Right ventricle myocardium inferior (tissue), 1 donor: ENCODE data around the gene MAPK8IP2. TPM values are rescaled to one million over a fixed set of nuclear protein-coding genes. Genes with fewer than 3 reads are reported as not detected.

Experiments
- ATAC-seq: fragments of 200-7000 bp; cut with Tn5 transposase; one replicate; pipeline ENCODE4 v1.9.1; 2020; ENCODE audit warnings: mild to moderate bottlenecking, moderate library complexity
- DNase-seq: peaks from one replicate; pipeline ENCODE4 v3.0.0; 2021; ENCODE audit errors: missing footprints
- intact Hi-C: fragments of 100-400 bp; cut with DNase I; formaldehyde crosslinking; loops from one replicate; pipeline ENCODE4 v1.11.0; 2022
- total RNA-seq: library from RNA; stranded (reverse); fragmentation: NEBNext Ultra II Directional; extraction: Animal tissue kit (Norgen Biotek cat#: 25700); gene quantifications from one replicate; pipeline ENCODE4 v1.2.1, GENCODE V29; 2021
- donor health status: DM: no; HTN: yes; CAD: no; lungs with severe emphysema.

The MAPK8IP2 gene
- total RNA-seq, 1 donor from 2014 or later: 0.57 TPM

DNA sequence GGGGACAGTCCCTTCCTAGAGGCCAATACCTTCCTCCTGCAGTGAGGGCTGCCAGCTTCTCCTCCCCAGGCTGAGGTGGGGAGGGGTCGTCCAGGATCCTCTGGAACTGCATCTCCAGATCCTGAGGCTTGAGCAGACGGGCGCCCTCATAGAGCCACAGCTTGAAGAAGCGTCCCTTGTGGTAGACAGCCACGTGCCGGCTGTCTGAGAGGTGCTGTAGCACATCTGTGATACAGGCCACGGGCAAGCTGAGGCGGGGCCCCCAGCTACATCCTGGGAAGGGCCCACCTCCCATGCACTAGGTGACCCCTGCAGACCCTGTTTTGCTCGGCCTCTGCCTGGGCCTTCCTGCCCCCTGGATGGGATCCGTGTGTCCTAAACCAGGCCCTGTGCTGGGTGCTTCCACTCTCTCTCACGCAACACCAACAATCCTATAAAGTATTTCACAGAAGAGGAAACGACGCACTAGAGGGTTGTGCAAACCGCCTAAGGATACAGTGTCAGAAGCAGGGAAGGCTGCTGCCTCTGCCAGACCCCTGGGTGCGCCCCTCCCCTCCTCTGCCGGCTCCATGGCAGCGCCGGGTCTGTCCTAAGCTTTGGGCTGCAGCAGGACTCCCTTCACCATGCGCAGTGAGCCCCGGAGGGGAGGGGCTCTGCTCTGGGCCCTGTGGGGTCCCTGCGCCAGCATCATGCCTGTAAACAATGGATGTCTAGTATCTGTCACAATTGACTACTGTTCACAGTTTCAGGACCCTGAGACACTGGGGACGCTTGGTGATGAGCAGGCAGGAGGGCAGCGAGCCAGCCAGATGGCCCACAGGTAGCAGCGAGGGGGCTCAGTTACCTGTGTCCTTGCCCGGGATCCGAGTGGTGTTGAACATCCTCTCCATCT lies 26.9 kb upstream of the MAPK8IP2 start:
- intact Hi-C loops: no loop called here
- DNase-seq (no peak), ATAC-seq (no peak)

DNA sequence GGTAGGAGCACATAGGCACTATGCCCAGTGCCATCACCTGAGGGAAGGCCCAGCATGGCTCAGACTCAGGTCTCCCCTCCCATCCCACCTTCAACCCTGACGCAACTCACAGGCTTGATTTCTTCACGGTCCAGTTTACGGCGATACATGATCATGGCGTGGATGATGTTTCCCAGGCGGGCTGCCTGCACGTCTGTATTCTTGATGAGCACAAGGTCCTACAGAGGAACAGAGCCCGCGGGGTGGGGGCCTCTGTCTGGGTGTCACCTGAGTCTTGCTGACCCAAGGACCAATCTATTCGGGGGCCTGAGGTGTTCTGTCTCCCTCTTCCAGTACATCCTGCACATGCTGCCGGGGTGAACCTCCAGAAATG lies 26.2 kb upstream of the MAPK8IP2 start:
- ATAC-seq: no peak
- no peak for DNase-seq
- intact Hi-C loops: no loop called here

DNA sequence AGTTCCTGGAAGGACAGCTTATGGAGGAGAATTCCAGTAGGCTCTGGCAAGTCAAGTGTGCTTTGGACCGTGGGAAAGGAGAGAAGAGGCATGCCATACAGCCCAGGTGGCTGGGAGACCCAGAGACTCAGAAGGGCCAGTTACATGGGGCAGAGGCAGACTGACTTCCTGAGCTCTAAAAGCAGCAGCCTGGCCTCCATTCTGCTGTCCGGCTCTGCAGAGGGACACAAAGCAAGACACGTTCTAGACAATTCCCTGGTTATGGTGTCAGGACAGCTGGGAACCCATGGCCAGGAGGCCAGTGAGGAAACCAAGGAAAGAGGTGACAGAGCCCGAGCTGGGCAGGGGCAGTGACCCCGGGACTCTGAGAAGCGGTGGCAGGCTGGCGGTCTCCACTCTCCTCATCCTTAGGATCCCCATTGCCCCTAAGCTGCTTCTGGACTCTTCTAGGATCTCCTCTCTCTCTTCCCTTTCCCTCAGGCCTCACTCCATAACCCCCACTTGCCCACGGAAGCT lies 25.1 kb upstream of the MAPK8IP2 start:
- intact Hi-C loops: no loop called here
- ATAC-seq (no peak), DNase-seq (no peak)

DNA sequence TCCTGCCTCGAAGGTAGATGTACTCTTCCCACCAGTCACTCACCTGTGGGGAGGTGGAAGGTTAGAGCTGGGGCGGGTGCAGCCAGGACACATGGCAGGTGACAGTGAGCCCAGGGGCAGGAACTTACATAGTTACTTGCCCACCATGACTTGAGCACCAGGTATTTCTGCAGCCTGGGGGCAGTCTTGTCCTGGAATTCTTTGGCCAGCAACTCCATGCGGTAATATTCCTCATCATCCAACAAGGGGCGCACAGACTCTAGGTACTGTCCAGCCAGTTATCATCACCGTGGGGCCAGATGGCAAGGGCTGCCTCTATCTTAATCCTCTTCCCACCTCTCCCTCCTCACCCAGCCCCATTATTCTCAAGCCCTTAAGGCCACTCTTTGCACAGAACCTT lies 24.5 kb upstream of the MAPK8IP2 start:
- DNase-seq: no peak
- intact Hi-C loops: loop anchor here (2.0 kb wide), 1 partner anchor 45 kb away; no protein-coding TSS in a partner anchor
- no peak for ATAC-seq

DNA sequence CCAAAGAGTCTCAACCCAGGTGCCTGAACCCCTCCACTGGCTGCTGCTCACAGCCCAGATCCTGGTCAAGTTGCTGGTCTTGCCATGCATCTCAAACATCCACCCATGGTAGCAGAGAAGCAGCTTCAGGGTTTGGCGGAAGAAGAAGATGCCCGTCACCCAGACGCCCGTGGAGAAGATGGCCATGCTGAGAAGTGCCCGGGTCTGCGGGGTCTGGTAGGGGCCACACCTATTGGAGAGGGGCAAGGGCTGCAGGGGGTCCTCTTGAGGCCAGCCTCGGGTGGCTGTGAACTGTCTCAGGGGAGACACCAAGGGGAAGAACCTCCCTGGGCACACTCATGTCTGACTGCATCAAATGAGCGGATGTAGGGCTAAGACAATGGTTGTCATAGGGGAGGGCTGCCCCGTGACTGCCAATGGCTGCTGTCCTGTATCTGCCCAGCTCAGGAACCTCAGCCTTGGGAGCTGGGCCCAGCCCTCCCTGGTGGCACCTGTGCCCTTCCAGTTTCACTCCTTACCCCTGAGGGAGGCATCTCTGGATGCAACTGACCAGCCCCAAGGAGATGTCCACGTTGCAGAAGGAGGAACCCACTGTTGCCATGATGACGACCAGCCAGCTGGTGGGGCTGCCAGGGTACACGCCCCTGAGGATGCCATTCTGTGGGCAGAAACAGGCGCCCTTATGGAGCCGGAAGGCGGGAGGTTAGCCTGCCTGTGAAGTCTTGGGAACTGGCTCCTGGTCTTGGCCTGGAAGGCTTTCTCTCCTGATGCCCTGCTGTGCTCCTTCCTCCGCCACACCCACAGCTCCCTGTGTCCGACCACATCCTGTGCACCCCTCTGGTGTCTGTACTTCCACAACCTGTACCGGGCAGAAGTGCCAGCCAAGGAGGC lies 23.5 kb upstream of the MAPK8IP2 start:
- no peak for DNase-seq
- intact Hi-C loops: loop anchor here (2.0 kb wide), 1 partner anchor 44 kb away; no protein-coding TSS in a partner anchor
- ATAC-seq: no peak

DNA sequence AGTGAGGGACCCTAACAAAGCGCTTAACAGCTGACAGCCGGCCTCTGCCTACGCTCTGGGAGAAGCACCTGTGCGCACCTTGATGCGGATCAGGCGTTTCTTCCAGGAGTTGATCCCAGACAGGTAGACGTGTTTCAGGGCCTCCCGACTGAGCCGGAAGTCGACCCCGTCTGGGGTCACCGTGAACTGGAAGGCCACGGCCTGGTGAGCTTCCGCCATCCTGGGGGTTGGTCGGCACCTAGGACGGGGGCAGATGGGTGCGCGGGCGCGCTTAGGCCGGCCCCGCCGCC lies 23.0 kb upstream of the MAPK8IP2 start:
- DNase-seq: no peak
- intact Hi-C loops: loop anchor here (2.0 kb wide), 1 partner anchor 43 kb away; no protein-coding TSS in a partner anchor
- ATAC-seq: no peak

GRCh38 chr22:50577987-50578775 lies 22.4 kb upstream of the MAPK8IP2 start, which contains the start of gene CPT1B:
Gene CPT1B, minus strand, starts transcription at chr22:50578427. Its CDS starts 512 bp downstream, at chr22:50577915.
- peak; percentile 29 for ATAC-seq
- intact Hi-C loops: loop anchor here (1.0 to 2.0 kb wide), 2 partner anchors 15 to 43 kb away; no protein-coding TSS in a partner anchor
- no peak for DNase-seq

DNA sequence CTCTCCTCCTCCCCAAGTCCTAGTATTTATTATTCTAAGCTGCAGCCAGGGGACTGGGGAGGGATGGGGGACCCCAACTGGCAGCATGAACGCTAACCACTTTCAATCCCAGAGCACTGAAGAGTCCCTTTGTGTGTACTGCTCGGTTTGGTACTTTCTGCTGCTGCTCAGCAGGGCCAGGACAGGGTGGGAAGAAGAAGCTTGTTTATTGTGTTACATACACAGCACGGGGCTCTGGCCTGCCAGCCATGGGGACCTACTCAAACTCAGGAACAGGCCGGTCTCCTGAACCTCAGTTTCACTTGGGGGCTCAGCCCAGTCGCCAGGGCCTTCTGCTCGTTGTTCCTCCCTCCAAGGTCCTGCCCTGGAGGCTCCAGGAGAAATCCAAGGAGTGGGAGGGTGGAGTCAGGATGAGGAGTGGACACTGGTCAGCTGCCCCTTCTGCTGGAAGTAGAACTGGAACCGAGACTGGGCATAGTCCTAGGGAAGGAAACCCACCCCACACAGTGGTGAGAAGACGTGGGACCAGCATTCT lies 21.8 kb upstream of the MAPK8IP2 start:
- intact Hi-C loops: loop anchor here (1.0 kb wide), 1 partner anchor 16 kb away; no protein-coding TSS in a partner anchor
- ATAC-seq (no peak), DNase-seq (no peak)

DNA sequence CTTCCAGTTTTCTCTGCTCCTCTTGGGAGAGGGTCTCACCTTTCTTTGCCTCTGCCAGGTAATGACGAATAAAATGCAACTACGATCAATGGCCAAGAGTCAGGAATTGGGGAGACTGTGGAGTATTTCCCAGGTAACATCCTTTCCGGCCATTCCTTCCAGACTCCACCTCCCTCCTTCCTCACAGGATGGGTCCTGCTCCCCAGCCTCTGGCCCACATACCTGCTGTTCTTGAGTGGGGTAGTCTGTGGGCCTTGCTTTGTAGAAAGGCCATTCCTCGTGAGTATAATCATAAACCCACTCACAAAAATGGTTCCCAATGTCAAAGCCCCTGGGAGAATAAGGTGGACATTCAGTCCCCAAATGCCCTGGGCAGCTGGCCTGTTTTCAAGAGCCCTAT lies 20.8 kb upstream of the MAPK8IP2 start:
- ATAC-seq: no peak
- intact Hi-C loops: loop anchor here (5.0 kb wide), 1 partner anchor 72 kb away; the partner anchor contains the start of genes LMF2 and NCAPH2
- no peak for DNase-seq

- intact Hi-C loops: loop anchor here (5.0 kb wide), 1 partner anchor 74 kb away; the partner anchor contains the start of genes LMF2 and NCAPH2
- DNase-seq: no peak
- no peak for ATAC-seq
Observed at GRCh38 chr22:50581031-50581949, 19.3 kb upstream of the MAPK8IP2 start.

DNA sequence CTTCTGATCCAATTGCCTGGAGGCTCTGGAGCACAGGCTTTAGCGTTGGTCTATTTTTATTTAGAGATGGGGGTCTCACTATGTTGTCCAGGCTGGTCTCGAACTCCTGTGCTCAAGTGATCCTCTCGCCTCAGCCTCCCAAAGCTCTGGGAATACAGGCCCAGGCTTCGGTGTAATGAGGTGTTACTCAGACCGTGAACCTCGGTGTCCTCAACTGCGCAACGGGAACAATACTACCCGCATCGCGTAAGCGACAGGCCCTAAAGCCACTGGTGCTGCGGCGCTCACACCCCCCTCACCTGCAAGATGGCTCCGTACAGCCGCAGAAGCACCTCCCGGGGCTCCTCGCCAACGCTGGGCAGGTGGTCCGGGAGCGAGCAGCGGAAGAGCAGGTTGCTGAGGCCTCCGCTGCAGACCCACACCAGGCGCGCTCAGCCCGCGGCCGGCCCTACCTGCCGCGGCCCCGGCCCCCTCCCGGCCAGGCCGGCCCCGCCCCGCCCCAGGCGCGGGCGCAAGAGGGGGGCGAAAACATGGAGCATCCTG lies 18.6 kb upstream of the MAPK8IP2 start:
- ATAC-seq (no peak), DNase-seq (peak; percentile 78)
- intact Hi-C loops: loop anchor here (5.0 kb wide), 1 partner anchor 75 kb away; the partner anchor contains the start of genes LMF2 and NCAPH2

GRCh38 chr22:50582493-50583293 lies 17.9 kb upstream of the MAPK8IP2 start, which contains the start of gene CHKB:
Gene CHKB, minus strand, starts transcription at chr22:50582849. Its CDS starts 68 bp downstream, at chr22:50582781.
- peak; percentile 96 for ATAC-seq
- intact Hi-C loops: loop anchor here (5.0 kb wide), 1 partner anchor 75 kb away; the partner anchor contains the start of genes LMF2 and NCAPH2

GRCh38 chr22:50583294-50583861 lies 17.2 kb upstream of the MAPK8IP2 start:
- intact Hi-C loops: loop anchor here (5.0 kb wide), 1 partner anchor 76 kb away; the partner anchor contains the start of genes LMF2 and NCAPH2
- peak; percentile 16 for ATAC-seq
- no peak for DNase-seq

More at GRCh38 chr22:50582493-50583293, 17.9 kb upstream of the MAPK8IP2 start, which contains the start of gene CHKB:
- peak; percentile 99 for DNase-seq

GRCh38 chr22:50584106-50585096 lies 16.2 kb upstream of the MAPK8IP2 start:
- intact Hi-C loops: loop anchor here (5.0 kb wide), 1 partner anchor 77 kb away; the partner anchor contains the start of genes LMF2 and NCAPH2
- DNase-seq: no peak
- ATAC-seq: no peak
